ENCODE data around the gene MAN1C1.

Gene MAN1C1

DNA sequence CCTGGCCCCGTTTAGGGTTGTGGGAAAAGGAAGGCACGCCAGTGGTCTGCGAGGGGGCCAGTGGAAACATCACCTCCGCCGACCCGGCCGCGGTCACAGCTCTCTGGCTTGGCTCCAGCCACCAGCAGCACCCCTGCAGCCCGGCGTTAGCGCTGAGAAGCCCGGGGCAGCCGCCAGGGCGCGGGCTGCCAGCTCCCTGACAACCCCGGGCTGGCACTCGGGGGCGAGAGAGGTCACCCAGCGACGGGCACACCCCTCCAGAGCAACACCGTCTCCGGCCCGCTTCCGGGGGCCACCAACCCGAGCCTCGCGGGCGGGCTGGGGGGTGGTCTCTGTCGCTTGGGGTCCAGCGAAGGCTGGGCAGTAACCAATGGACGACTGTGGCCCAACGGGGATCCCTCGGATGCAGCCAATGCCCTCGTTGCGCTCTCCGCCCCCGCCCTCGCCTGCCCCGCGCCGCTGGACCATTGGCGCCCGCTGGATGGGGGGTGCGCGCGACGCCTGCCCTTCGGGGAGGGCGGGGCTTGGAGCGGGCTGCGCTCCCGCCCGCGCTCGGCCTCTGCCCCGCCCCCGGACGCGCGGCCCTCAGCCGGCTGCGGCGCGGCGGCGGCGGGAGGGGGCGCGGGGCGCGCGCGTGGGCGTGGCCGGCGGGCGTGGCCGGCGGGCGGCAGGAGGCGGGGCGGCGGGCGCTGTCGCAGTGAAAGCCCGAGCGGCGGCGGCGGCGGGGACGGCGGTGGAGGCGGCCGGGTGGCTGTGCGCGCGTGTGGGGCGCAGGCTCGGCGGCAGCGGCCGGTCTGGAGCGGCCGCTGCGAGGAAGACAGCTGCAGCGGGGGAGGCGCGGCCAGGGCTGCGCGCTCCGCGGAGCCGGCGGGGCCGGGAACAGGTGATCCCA is at the start of gene MAN1C1:
TSS of gene MAN1C1 (plus strand) at position 697 of the 892 bp plus-strand sequence. CDS start 1,007 bp downstream, outside the sequence.
- DNase-seq = peak; percentile 91 to 97 (median 95)

DNA sequence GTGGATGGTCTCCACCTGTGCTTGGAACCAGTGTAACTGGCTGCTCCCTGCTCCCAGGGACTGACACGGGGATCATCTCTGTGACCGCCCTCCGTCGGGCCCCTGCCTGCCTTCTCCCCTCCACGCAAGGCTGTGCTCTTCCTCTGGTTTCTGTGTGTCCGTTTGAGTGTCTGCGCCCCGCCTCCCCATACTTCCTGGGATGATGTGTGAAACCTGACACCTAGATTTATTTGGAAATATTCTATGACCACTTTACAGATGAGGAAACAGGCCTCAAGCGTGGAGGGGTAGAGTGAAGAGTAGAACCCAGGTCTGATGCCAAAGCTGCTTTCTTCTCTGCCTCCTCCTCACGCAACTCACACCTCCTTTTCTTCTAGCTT is 48.9 kb upstream of the MAN1C1 start:
- DNase-seq = no peak

DNA sequence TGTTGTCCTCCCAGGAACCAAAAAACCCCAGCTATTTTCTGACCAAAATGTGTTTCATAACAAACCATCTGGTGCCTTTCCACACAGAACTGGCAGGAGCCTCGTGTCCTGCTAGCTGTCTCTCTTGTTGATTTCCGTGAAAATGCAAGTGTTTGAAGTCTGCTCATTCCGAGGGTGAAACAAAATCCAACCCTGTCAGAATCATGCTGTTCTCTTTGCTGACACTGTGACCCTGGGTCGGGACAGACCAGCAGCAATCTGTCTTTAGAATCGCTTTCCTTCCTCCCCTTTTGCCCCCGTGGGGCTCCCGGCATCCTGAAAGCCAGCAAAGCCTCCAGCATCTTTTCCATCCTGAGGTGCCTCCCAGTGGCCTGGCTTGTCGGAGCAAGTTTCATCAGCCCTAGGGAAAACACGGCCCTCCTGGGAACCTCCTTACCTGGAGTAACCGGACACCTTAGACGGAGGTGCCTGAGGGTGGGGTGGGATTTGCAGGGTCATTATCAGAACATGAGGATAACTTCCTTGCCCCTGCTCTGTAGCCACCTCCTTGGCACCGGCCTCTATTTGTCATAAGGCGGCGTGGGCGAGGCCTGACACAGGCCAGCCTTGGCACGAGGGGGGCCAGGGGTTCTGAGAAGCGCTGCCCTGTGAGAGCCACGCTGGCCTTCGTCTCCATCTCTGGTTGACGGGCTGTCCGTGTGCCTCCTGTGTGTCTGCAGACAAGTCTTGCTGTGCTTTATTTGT is 48.3 kb upstream of the MAN1C1 start:
- DNase-seq = peak in 1 of 3 experiments; percentile 12

DNA sequence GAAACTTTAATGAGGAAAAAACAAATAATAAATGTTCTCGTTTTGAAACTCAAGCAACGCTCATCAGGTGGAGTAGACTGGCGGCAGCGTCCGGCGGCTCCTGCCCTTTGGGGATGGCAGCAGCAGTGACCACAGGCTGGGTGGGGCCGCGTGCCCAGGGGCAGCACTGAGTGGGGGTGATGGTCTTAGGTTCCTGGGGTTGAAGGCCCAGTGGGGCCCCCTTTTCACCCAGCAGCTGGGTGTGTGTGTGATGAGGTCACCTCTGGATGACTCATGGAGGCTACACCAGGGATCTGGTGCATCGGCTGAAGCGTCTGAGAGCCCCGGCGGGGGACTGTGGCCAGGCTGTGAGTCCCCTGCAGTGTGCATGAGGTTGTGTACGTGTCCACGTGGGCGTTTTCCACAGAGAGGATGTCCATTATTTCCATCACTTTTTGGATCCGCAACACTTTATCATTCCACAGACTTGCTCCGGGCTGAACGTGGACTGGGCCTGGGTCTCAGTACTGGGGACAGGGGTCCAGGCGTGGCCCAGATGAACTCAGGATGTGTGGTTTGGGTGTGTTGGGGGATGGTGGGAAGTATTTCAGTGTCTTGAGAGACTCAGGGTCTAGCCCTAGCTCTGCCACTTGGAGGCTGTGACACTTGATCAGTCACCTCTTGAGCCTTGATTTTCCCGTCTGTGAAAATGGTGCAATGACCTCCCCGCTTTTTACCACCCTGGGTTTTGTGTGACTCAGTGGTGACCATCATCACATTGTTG is 47.6 kb upstream of the MAN1C1 start:
- no peak for DNase-seq

DNA sequence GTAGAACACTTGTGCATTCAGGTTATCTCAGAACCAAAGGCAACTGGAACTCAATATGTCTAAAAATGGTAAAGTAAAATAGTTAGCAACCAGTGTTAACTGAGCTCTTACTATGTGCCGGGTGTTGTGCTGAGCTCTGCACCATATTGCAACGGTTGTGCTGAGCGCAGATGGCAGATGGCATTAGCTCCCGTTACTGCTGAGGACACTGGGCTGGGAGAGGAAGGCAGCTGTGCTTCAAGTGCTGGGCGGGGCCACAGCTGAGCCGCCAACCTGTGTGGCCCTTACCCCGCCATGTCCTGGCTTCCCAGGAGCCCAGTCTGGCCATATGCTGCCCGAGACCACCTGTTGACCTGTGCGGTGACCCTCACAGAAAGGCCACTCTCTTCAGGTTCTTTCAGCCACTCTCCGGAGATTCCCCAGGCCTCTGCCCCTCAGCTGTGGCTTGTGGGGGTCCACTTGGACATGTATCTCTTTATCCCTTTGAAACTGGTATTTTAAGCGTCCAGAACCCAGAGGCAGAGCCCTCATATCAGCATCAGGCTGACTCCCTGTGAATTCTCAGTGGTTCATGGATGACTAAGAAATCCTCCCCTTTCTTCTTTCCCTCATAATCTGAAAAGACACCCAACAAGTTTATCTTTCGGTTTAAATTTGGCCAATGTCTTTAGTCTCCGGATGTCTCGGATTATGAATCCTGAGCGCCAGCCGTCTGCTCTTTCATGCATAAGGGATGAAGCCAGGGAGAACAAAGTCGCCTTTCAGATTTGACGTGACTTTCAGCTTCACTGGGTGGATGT is 46.8 kb upstream of the MAN1C1 start:
- DNase-seq = peak in 2 of 3 experiments; percentile 8 to 31

DNA sequence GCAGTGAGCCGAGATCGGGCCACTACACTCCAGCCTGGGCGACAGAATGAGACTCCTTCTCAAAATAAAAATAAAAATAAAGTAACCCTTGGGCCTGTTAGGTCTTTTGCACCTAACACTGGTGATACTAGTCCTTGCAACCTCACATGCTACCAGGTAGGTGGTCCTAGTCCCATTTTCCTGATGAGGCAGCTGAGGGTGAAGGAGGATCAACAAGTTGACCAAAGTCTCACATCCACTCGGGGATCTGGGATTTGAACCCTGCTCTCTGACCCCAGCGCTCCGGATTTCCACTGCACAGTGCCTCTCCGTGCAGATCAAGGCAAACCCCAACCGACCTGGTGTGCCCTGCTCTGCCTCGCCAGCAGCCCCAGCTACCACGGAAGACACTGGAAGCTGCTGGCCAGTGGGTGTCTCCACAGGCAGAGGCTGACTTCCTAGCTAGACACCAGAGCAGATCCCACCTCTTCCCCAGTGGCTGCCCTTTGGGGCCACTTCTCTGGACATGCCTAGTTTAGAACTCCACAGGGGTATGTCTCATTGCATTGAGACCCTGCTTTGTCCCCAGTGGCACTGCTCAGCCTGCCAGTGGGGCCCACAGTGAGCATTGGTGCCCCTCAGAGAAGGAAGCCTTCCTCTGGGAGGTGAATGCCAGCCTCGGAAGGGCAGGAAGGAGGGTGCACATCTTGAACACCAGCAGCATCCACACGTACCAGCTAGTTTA is 45.6 kb upstream of the MAN1C1 start:
- DNase-seq = no peak

DNA sequence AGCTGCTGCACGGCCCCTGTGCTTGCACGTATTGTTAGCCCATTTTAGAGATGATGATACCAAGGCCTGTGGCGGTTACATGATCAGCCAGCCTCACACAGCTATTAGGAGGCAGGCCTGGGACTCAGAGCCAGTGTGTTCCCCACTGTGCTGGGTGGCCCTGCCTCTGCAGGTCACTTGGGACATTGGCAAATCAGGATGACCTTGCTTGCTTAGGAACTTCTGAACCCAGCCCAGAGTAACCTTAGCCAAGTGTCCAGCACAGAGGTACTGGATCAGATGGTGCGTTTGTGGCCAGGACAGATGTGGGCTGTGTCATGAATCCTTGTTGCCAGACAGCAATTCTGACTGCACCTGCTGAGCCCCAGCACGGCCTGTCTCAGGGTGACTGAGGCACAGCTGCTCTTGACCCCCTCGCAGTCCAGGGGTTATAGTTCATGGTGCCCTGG is 45.0 kb upstream of the MAN1C1 start:
- no peak for DNase-seq

DNA sequence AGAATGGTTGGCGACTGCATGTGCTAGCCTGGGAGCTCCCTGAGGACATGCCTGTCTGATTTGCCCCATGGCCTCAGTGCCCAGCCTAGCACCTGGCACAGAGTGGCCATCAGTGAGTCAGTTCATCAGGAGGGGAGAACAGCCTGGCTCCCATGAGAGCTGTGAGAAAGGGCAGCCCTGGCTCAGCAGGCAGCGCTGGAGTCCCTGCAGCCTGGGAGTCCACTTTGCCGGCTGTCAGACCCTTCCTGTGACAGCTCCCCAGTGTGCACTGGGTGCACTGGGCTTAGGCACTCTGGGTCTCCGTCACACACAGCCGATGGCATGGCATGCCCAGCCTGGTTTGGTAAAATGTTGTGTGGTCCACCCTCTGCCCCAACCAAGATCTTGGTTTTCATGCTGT is 44.5 kb upstream of the MAN1C1 start:
- no peak for DNase-seq

DNA sequence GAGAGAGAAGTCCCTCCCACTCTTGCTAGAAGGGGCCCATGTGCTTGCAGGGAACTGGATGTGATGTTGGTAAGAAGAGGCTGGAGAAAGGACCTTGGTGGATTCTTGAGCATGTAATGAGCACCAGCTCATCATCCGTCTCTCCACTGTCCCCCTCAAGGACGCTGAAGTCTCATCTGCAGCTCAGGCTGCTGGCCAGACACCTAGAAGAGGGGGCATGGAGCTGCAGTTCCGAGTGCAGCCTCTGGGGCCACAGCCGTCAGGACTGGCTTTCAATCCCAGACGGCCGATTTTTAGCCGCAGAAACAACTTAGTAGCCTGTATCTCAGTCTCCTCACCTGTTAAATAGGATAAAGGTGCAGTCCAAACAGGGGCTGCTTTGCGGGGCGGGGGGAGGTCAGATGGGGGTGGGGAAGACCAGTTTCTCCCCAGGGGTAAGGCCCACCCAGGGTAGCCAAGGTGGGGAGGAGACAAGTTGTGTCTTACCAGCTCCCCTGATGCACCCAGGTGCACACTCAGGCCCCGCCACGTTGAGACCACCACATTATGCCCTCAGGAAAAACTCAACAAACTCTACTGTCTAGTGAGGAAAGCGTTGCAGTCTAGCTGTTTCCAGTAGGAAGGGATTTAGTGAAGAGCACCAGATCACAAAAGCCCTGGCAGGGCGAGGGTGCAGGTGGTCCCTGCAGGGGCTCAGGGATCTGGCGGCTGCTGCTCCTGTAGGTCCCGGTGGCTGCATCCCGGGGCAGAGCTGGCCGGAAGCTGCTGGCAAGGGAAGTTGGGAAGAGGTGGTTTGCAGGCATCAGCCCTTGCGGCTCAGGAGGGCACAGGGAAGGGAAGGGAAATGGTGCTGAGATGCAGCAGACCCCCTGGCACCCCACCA is 43.6 kb upstream of the MAN1C1 start:
- DNase-seq = peak in 1 of 3 experiments; percentile 17

DNA sequence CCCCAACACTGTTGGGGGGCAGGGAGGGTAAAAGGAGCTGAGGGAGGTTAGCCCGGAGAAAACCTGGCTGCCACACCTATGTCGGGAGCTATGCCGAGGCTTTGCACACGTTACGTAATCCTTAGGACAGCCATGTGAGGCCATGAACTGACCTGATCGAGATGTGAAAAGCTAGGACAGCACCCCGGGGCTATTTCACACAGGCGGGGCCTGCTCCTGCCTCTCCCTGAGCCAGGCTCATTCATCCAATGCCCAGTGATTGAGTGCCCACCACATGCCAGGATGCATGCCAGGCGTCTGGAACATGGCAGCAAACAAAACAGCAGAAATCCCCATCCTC is 43.0 kb upstream of the MAN1C1 start:
- peak in 2 of 3 experiments; percentile 41 to 63 for DNase-seq

DNA sequence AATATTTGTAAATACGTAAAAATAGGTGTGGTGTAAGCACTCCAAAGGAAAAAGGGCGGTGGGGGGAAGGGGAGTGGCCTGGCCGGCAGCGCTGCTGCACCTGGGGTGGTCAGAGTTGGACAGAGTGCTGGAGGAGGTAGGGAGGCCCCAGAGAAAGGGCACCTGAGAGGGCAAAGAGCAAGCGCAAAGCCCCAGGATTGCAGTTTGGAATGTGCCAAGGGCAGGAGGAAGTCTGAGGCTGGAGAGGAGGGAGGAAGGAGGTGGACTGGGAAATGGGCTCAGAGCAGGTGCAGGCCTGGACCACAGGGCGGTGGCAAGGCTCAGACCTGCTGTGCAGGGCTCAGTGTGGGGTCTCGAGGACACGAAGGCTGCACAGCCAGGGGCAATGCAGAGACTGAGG is 42.6 kb upstream of the MAN1C1 start:
- peak in 2 of 3 experiments; percentile 33 to 47 for DNase-seq

DNA sequence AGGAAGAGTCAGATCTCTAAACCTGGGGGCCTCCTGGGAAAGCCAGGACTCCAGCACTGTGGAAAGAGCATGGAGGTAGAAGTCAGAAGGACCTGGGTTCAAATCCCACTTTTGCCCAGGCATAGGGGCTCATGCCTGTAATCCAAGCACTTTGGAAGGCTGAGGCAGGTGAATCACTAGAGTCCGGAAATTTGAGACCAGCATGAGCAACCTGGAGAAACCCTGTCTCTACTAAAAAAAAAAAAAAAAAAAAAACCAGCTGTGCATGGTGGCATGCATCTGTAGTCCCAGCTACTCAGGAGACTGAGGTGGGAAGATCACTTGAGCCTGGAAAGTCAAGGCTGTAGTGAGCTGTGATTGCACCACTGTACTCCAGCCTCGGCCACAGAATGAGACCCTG is 41.4 kb upstream of the MAN1C1 start:
- no peak for DNase-seq

DNA sequence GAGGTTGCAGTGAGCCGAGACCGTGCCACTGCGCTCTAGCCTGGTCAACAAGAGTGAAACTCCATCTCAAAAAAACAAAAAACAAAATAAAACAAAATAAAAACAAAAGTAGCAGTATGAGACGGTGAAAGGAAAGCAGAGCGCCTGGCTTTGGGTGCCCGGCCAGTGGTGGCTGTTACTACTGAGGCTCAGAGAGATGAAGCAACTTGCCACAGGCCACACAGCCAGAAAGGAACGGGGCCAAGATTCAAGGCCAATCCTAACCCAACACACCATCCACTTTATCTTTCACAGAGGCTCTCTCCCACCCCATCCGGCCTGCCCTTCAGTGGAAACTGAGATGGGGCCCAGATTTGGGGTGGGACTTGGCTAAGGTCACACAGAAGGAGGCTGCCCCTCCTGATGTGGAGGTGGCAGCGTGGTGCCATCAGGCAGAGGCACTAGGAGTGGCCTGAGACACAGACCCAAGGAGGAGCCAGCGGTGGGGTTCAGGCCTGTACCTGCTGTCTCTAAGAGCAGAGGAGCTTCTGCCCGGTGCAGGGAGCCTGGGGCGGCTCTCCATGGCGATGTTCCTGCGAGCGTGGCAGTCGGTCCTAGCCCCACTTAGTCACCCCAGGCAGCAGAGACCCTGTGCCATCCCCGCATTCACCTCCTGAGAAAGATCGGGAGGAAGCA is 40.0 kb upstream of the MAN1C1 start:
- no peak for DNase-seq

DNA sequence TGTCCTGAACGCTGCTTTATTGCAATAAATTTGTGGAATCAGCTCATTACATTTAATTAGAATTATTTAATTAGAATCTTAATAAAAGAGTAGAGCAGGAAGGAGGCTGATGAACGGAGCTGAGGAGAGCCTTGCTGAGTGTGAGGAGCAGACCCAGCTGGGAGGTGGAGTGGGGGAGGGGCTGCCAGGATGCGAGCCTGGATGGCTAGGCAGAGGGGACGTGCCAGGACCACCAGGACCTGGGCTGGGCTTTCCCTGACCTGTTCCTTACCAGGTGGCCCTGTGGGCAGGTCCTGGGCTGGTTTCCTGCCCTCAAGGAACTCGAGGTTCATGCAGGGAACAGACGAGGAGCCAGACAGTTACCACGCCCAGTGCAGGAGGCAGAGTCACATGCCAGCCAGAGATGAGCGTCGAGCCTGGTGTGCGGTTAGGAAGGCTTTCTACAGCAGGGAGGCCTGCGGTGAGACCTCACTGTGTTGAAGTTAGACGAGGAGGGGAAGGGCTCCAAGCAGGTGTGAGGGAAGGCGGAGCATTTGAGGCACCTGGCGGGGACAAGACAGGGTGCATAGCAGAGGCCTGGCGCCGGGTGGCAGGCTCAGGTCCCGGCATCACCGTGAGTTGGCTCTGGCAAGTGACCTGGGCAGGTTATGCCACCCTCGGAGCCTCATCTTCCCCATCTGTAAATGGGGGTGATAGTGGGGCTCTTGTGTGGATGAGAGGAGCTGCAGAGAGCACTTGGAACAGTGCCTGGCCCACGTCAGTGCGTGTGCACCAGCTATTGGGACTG is 39.3 kb upstream of the MAN1C1 start:
- DNase-seq = peak in 2 of 3 experiments; percentile 14 to 15

DNA sequence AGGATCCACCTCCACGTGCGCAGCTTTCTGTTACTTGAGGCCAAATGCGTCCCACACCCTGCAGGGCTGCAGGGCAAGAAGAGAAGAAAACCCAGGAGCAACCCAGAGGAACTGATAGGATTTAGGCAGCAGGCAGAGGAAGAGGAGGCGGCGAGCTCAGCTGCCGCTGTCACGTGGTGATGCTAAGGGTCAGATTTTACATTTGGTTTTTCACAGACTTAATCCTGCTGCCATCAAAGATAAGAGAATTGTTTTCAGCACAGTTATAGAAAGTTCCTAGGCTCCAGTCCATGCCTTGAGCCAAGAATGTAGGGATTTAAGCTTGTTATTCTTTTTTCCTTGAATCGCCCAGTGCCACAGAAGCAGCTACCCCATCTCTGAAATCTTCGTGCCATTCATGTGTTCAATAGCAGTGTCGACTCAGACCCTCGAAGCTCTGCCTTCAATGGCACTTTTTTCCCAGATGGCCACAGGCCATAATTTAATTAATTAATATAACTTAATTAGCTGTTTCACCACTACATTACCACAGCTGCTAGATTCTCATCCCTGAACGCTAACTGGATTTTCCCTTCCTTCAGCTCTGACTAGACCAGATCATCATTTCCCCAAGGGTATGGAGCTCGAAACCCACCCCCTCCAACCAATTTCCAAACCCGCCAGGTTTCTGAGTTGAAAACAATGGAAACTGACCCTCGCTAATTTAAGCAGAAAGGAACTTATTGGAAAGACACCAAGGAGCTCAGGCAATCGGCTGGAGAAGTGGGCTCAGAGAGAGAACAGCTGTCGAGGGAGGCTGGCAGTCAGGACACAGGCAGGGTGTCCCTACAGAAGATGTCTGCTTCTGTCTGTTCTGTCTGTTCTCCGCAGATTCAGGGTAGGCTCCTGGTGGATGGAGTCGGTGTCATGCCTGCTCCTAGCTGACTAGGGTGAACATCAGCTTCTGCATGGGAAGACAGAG is 37.0 kb upstream of the MAN1C1 start:
- DNase-seq = no peak

DNA sequence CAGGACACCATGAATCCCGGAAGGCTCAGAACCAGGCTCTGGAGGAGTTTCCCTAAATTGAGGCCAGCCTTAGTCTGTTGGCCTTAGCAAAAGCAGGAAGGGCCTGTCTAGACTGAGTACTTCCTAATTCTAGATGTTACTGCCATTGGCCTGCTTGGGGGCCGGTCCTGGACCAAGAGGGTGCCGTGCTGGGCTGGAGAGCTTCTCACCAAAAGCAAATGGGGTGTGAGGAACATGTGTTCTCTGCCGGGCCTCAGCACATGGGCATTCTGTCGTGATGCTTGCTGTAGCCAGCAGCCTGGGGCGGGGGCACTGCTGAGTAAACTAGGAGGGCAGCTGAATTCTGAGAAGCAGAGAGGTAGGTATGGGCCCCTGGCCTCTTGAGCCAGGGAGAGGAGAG is 35.7 kb upstream of the MAN1C1 start:
- no peak for DNase-seq

DNA sequence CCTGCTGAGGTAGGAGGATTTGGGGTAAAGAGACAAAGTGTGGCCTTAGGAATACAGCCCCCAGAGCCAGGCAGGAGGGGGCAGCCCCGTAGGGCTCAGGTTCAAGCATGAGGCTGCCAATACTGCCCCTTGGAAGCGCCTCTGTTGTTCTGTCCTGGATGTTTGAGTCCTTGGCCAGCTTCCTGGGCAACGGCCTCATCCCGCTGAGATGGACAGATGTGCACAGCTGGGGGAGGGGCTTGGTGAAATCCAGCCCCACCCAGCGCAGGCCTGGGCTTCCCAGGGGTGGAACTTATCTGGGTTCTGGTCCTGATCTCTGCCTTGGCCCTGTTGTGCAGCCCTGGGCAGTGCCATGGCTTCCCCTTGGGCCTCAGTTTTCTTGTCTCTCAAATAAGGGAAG is 34.8 kb upstream of the MAN1C1 start:
- DNase-seq = no peak
